HG03064 (cell line): Measurements from ENCODE around the gene SNX25.
A peak's percentile ranks its signal among the peaks of the same experiment; 100 is the strongest.
"Not testable (repeated sequence)": the region's sequence is repeated elsewhere in the genome, so short reads cannot be mapped to it uniquely, and the experiment has no call there.

ENCODE experiments used
- ATAC-seq: cut with Tn5 transposase; IDR thresholded peaks from one replicate; pipeline ENCODE4 v1.9.1; 2021; ENCODE audit warnings: low read depth; ENCODE audit not compliant: unreplicated experiment

The SNX25 gene

DNA sequence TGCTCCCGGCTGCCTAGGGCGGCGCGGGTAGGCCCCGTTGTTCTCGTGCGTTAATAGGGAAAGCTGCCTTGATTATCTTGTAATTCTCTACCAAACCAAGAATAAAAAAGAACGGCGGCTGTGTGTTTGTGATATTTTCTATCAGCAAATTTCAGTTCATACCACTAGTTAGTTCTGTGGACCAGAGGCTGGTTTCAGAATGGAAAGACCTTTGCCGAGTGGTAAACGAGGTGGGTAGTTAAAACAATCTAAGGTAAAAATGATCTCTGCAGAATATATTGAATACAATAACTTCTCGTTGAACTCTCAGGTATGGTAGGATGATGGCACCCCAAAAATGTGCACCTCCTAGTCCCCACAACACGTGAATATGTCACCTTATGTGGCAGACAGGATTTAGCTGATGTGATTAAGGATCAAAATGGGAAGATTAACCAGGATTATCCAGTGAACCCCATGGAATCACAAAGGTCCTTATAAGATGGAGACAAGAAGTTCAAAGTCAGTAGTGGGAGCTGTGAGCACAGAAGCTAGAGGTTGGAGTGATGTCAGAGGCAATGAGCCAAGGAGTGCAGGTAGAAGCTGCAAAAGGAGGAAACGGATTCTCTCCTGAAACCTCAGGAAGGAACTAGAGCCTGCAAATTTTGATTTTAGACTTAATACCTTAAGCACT is 5.0 kb upstream of the SNX25 start:
- peak; percentile 3 for ATAC-seq

DNA sequence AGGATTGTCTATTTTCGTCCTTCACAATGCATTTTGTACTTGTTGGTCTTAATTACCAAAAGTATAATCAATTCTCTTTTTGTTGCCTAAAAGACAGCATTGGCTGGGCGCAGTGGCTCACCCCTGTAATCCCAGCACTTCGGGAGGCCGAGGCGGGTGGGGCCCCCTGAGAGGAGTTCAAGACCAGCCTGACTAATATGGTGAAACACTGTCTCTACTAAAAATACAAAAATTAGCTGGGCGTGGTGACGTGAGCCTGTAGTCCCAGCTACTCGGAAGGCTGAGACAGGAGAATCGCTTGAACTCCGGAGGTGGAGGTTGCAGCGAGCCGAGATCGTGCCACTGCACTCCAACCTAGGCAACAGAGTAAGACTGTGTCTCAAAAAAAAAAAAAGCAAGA is 4.3 kb upstream of the SNX25 start:
- not testable (repeated sequence) for ATAC-seq

DNA sequence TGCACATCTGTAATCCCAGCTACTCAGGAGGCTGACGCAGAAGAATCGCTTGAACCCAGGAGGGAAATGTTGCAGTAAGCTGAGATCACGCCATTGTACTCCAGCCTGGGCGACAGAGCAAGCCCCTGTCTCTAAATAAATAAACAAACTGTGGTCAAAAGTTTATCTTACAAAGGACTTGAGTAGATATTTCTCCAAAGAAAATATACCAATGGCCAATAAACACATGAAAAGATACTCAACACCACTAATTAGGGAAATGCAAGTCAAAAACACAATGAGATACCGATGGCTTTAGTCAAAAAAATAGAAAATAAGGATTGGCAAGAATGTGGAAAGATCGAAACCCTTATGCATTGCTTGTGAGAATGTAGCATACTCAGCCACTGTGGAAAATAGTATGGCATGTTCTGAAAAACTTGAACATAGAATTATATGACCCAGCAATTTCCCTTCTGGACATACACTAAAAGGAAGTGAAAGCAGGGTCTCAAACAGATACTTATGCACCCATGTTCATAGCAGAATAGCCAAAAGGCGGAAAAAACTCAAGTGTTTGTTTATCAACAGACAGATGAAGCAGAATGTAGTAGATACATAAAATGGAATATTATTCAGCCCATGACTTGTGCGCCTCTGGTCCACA is 3.6 kb upstream of the SNX25 start:
- no peak for ATAC-seq

DNA sequence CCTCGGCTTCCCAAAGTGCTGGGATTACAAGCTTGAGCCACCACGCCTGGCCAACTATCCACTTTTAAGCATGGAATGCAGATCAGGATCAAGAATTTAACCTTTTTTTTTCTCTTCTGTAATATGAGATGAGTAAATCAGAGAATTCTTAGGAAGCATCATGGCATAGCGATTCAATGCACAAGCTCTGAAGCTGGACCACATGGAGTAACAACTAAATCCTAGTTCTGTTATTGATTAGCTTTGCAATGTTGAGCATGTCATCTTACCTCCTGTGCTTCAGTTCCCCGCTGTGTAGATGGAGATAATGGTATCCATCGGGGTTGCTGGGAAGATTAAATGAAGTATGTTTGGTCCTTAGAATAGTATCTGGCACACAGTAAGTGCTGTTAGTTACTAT is 1.9 kb upstream of the SNX25 start:
- no peak for ATAC-seq

DNA sequence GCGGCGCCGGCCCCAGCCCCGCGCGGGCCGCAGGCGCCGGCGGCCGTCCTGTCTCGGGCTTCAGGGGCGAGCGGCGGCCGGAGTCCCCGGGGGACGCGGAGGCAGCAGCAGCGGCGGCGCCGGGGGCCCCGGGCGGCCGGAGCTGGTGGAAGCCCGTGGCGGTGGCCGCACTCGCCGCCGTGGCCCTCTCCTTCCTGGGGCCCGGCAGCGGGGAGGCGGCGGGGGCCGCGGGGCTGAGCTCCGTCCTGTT is 379 bp downstream of the SNX25 start:
- peak; percentile 13 for ATAC-seq

DNA sequence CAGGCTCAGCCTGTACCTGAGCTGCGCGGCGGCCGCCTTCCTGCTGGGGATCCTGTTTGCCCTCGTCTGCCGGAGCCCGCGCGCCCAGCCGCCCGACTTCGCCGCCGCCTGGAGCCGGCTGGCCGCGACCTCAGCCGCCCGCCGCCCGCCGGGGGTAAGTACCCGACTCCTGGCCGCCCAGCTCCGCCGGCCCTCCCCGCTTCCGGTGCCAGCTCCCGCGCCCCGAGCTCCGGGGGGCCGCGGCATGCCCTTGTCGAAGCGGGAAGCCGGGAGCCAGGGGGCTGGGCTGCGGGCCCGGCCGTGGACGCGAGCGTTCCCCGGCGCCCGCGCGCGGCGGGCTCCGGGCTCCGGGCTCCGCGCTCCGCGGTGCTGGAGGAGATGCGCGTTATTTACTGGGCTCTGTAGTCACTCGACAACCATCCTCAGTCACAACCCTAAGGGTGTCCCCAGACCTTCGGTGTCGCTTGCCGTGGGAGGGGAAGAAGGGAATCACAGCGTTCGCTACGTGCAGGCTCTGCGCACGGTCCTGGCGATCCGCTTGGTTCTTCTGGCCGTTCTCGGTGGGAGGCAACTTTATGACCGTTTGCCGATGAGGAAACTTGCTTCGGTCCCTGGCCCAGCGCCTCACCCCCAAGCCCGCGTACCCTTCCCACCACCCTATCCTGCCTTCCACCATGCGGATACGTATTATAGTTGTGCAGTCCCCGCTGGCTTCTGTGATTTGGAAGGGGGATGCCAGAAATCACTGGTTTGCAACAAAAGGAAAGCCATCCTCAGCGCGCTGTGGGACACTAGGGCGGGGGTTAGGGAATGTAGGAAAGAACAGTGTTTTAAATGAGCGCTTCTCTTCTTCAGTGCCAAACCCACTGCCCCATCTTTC is 944 bp downstream of the SNX25 start:
- peak; percentile 19 for ATAC-seq

DNA sequence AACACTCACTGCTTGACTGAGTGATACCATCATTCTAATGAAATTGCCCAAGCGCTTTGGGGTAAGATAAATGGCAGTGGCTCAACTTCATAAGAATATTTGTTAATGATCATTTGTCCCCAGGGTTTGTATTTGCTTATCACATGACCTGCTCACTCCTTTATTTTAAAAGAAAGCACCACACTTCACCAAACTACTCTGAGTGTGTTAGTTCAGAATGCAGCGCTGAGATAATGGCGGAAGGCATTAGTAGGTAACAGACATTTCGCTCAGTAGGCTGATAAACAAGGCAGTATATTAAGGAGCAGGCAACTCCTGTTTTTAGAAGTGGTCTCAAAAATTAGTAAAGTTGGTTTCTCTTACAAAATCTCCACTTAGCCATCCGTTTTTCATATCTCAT is 1.6 kb downstream of the SNX25 start:
- ATAC-seq, result no peak

DNA sequence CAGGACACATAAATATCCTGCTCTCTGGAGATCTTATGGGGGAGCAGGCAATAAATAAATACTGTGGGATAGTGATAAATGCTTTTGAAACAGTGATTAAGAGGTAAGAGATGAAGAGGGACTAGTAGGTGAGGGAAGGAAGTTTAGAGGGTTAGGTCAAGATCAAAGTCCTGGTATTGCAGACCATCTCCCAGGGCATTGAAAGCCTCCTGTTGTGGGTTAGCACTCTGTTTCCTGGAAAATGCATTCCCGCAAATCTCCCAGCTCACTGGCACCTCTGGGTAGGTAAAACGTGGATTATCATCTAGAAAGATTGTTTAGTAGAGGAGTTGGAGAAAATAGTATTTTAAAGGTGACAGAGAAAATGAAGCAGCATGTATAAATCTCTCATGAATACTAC is 2.2 kb downstream of the SNX25 start:
- no peak for ATAC-seq

DNA sequence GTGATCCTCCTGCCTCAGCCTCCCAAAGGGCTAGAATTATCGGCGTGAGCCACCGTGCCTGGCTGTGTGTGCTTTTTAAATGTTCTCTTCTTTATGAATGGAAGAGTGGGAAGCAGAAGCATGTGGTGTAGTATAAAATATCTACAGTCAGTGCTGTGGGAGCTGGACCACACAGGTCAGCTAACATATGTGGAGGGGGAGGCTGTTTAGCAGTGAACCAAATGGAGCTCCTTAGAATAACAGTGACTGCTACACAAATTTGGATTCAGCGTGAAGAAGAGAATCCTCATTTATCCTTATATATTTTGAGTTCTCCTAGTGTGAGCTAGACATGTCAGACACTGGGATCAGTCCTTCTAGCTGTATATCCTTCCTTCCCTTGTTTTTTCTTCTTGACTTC is 3.2 kb downstream of the SNX25 start:
- ATAC-seq, result no peak

DNA sequence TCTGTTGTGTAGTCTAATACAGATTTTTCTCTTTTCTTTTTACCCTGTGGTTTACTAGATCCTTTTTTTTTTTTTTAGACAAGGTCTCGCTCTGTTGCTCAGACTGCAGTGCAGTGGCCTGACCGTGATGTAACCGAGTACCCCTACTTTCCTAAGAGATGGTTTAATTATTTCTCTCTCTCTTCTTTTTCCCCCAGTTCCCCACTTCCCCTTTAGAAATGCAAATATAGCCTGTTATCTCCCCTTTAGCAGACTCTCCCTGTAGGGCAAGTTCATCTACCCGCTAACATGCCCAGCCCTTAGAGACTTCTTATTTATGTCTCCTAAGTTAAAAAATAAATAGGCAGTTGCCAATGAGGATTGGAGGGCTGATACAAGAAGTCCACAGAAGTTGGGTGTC is 4.5 kb downstream of the SNX25 start:
- peak; percentile 42 for ATAC-seq

DNA sequence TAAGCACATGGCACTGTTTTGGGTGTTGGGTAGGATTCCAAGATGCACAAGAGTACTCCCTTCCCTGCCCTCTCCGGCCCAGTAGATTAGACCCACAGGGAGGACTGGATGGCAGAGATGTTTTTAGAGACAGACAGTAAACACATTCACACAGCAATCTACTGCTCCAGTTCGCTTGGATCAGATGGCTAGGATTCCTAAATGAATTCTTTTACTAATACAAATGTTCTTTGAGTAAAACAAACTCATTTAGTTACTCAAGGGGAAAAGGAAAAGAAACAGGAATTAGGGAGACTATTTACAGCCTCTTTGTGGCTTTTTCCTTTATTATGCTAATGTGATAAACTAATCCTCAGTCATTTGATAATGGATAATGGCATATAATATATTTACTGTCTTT is 5.9 kb downstream of the SNX25 start:
- ATAC-seq, result no peak

DNA sequence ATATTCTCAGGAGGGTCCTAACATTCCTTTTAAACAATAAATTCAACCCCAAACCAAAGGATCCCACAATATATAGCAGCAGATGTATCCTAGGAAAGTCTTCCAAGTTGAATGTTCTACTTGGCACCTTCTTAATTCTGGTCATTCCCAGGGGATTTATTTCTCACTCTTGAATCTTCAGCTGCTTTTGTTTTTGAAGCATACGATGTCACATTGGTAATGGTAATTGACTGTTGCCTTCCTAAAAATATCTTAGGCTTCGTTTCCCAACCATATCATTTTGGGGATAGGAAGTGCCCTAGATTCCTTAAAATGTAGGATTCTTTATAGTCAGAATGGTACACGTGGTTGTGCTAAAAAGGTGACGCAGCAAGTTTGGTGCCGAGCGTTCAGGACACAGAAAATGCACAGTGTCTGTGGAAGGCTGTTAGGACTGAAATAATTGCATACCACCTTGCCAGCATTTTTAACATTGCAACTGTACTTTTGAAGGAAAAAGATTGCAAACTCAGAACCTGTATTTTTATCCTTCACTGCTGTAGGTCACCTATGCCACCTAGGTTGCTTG is 8.1 kb downstream of the SNX25 start:
- ATAC-seq, result no peak

DNA sequence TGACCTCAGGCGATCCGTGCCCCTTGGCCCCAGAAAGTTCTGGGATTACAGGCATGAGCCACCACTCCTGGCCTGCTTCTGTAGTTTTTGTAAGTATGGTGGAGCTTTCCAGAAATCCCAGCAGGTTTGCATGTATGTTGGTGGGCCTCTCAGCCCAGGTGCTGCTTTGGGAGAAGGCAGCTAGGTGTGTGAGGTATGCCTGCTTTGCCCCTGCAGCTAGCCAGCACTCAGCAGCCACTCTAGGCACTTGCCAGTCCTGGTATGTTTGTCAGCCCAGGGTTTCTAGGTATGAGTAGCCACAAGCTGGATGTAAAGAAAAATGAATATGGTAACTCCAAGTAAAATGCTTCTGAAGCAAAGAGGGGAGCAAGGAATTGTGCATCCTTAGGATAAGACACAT is 8.9 kb downstream of the SNX25 start:
- ATAC-seq, result no peak

DNA sequence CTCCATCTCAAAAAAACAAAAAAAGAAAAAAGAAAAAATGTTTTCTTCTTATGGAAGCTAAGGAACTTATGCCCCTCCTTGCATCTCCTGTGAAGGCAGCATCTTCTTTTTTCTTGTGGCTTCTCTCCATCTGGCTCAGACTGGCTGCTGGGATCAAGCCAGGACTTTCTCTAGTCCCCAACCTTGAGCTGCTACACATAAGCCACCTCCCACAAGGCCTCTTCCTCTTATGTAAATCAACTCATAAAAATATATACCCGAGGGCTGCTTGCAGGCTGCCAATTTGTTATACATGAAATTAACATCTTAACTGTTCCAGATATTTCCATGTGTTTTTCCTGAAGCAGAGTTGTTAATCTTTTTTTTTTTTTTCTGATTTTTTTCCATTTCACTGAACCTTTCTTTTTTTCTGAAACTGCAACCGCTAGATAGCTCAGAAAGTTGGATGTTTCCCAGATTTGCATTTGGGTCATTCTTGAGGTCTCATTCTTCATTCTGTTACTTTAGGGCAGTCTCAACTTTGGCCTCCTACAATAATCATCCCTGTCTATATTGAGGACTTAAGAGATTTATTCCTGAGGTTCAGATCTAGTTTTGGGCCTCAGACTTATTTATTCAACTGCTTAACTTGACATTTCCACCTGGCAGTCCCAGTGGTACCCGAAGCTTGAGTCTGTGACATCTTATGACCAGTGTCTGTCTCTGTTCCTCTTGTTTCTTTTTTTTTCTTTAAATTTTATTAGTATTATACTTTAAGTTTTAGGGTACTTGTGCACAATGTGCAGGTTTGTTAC is 10.3 kb downstream of the SNX25 start:
- ATAC-seq, result peak; percentile 56

DNA sequence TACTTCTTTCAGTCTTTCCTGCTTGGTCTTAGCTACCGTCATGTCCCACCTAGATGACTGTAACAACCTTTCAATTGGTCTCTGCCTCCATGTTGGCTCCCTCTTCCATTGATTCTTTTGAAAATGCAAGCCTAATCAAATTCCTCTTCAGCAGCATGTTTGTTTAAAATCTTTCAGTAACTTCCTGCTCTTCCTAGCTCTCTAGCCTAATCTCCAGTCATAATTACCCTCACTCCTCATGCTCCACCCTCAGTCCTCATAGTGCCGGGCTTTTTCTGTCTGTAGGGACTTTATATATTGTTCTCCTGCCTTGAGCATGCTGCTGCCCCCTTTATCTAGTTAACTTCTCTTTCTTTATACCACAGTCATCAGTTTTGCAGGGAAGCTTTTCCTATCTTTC is 12.1 kb downstream of the SNX25 start:
- no peak for ATAC-seq

DNA sequence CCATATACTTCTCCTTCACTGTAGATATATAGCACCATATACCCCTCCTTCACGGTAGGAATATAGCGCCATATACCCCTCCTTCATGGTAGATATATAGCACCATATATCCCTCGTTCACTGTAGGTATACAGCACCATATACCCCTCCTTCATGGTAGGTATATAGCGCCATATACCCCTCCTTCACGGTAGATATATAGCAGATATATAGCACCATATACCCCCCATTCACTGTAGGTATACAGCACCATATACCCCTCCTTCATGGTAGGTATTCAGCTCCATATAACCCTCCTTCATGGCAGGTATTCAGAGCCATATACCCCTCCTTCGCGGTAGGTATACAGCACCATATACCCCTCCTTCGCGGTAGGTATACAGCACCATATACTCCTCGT is 12.5 kb downstream of the SNX25 start:
- ATAC-seq, result no peak

DNA sequence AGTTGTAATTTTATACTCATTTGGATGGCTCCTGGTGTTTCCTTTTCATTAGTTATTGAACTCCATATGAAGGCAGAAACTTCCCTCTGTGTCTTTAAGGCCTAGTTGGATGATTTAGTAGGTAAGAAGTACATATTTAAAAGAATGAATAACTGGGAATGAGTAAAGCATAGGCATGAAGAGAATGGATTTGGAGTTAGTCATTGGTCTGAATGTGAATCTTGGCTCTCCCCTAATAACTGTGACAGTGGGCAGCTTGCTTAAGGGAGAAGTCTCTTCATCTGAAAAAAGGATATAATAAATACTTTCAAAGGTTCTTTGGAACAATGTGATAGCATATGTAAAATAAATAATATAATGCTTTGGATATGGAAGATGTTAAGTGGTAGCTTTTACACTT is 13.2 kb downstream of the SNX25 start:
- no peak for ATAC-seq

DNA sequence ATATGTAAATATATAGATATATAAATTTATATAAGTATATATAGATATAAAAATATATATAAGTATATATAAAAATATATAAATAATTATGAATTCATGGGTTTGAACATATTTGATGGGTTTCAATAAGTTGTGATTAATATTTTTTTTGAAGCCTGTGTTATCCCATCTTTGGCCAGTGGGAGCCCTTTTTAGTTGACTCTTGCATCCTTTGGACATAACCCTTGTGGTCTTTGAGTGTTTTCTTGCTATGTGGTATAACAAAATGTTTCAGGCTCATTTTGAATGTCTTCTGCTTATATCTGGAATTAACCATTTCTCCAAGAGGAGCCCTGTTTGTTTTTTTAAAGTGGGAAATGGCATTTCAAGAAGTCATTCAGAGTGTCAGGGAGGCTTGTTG is 15.2 kb downstream of the SNX25 start:
- ATAC-seq, result no peak

DNA sequence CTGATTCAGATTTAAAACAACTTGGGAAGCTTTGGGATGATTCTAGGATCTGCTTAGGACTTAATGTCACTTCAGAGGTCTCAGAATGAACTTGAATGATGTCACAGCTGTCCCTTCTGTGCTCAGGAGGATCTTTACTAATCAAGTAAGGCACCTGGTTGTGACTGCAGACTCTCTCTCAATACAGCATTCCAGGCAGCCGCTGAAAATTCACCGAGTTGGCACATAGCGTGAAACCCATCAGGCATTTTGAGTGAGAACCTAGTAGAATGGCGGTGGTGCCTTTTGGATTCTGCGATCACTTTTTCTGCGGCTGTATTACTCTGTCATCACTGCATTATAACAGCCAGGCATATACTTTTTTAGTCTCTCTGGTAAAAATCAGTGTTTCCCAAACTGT is 16.5 kb downstream of the SNX25 start:
- no peak for ATAC-seq

DNA sequence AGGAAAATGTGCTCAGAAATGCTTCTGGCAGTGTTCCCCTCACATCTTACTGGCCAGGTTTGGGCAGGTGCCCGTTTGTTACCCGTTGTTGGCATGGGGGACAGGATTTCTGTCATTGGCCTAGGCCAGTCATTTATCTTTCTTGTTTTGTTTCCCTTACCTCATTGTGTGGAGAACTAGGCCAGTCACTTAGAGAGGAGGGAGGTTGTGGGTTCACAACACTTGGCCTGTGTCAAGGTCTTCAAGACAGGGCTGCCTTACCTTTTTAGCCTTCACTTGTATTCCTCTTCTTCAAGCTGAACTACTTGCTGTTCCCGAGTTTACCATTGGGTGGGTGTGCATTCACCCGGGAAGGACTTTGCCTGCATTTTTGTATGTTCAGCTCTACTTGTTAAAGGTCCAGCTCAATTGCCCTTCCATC is 17.7 kb downstream of the SNX25 start:
- ATAC-seq, result no peak
